Measurements from ENCODE around the gene UBE2D4. TPM values are rescaled to one million over a fixed set of nuclear protein-coding genes. Genes with fewer than 3 reads are reported as not detected.
"Not testable (repeated sequence)": the region's sequence is repeated elsewhere in the genome, so short reads cannot be mapped to it uniquely, and the experiment has no call there.

The UBE2D4 gene
- total RNA-seq, 1 donor from 2014 or later: 11.4 TPM

GRCh38 chr7:43891069-43891955 lies 34.9 kb upstream of the UBE2D4 start:
- TF ChIP-seq, protein P1, sequence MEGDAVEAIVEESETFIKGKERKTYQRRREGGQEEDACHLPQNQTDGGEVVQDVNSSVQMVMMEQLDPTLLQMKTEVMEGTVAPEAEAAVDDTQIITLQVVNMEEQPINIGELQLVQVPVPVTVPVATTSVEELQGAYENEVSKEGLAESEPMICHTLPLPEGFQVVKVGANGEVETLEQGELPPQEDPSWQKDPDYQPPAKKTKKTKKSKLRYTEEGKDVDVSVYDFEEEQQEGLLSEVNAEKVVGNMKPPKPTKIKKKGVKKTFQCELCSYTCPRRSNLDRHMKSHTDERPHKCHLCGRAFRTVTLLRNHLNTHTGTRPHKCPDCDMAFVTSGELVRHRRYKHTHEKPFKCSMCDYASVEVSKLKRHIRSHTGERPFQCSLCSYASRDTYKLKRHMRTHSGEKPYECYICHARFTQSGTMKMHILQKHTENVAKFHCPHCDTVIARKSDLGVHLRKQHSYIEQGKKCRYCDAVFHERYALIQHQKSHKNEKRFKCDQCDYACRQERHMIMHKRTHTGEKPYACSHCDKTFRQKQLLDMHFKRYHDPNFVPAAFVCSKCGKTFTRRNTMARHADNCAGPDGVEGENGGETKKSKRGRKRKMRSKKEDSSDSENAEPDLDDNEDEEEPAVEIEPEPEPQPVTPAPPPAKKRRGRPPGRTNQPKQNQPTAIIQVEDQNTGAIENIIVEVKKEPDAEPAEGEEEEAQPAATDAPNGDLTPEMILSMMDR (conservative IDR thresholded peaks at IDR 0.05): no peak
- no peak overlapping the region for H3K27ac Mint-ChIP-seq
- peaks cover 3% of the 10 kb centered on the region for H3K36me3 Mint-ChIP-seq
- no peak for DNase-seq (ENCODE audit: extremely low spot score, unreplicated experiment)
- H3K4me1 Mint-ChIP-seq (ENCODE audit: unreplicated experiment): peaks cover 12% of the 10 kb centered on the region
- H3K27me3 Mint-ChIP-seq: no peaks in the 10 kb centered on the region
- no peaks in the 10 kb centered on the region for H3K9me3 Mint-ChIP-seq
- H3K4me3 Mint-ChIP-seq: no peak overlapping the region

DNA sequence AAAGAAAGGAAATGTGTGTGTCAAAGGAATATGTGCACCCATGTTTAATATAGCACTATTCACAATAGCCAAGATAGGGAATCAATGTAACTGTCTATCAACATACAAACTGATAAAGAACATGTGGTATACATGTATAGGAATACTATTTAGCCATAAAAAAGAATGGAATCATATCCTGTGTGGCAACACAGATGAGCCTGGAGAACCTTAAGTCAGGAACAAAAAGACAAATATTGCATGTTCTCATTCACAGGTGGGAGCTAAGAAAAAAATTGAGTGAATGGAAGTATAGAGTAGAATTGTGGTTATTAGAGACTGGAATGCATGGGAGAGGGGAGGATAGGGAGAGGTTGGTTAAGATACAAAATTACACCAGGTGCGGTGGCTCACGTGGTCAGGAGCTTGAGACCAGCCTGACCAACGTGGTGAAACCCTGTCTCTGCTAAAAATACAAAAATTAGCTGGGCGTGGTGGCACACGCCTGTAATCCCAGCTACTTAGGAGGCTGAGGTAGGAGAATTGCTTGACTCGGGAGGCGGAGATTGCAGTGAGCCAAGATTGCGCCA lies 30.3 kb upstream of the UBE2D4 start:
- no peak overlapping the region for H3K4me3 Mint-ChIP-seq
- DNase-seq (ENCODE audit: extremely low spot score, unreplicated experiment): no peak
- H3K36me3 Mint-ChIP-seq: peaks cover 3% of the 10 kb centered on the region
- no peak overlapping the region for H3K27ac Mint-ChIP-seq
- TF ChIP-seq, protein P1 (conservative IDR thresholded peaks at IDR 0.05): no peak
- no peaks in the 10 kb centered on the region for H3K27me3 Mint-ChIP-seq
- no peaks in the 10 kb centered on the region for H3K4me1 Mint-ChIP-seq (ENCODE audit: unreplicated experiment)
- no peaks in the 10 kb centered on the region for H3K9me3 Mint-ChIP-seq

- not testable (repeated sequence) for H3K27ac Mint-ChIP-seq; H3K9me3 Mint-ChIP-seq; H3K27me3 Mint-ChIP-seq; H3K36me3 Mint-ChIP-seq; H3K4me1 Mint-ChIP-seq (ENCODE audit: unreplicated experiment); H3K4me3 Mint-ChIP-seq; DNase-seq (ENCODE audit: extremely low spot score, unreplicated experiment)
Measured at GRCh38 chr7:43898571-43898970, 27.7 kb upstream of the UBE2D4 start.

DNA sequence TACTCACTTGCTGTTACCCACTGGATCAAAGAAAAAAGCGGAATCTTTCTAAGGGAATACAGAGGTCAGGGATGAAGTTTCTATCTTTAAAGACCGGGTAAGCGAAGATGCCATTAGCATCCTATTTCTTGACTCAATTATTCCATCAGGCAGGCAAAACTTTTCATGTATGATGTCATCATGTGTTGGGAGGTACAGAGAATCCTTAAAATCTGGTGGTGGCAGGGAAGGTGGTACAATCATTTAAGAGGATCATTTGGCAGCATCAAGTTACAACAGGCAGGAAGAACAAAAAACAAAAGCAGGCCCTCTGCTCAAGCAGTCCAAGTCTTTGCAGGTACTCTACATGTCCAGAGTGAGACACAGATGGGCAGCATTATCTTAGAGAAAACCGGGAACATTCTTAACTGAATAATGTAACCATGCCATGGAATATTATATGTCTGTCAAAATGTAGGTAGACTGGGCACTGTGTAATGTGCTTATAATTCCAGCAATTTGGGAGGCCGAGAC lies 23.6 kb upstream of the UBE2D4 start:
- Mint-ChIP-seq H3K36me3 (peaks cover 6% of the 10 kb centered on the region), H3K9me3 (no peaks in the 10 kb centered on the region), H3K27ac (no peak overlapping the region), H3K27me3 (no peaks in the 10 kb centered on the region), H3K4me1 (ENCODE audit: unreplicated experiment) (peaks cover 21% of the 10 kb centered on the region), H3K4me3 (peak overlapping the region; percentile 42)
- TF ChIP-seq, protein P1 (conservative IDR thresholded peaks at IDR 0.05): no peak
- DNase-seq (ENCODE audit: extremely low spot score, unreplicated experiment): no peak

DNA sequence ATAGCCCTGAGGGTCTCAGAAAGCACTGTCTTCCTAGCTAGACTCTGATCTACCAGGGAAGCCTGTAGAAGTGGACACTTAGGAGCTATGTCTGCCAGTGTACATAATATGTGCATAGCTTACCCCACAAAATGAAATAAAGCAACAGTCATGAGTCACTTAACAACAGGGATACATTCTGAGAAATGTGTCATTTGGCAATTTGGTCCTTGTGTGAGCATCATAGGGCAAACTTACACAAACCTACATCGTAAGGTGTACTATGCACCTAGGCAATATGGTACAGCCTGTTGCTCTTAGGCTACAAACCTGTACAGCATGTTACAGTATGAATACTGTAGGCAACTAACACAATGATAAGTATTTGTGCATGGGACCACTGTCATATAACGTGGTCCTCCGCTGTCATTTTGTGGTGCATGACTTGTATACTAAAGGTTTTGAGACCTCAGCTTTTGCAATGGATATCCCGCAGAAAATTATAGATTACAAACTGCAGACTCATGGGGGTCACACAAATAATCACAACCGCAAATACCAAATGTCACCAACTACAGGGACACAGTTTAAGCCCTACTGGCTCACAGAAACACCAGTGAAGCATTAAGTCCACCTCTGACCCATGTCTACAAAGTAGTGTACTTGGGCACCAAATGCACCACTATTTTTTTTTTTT lies 21.6 kb upstream of the UBE2D4 start:
- peaks cover 6% of the 10 kb centered on the region for H3K36me3 Mint-ChIP-seq
- no peak for DNase-seq (ENCODE audit: extremely low spot score, unreplicated experiment)
- no peaks in the 10 kb centered on the region for H3K27me3 Mint-ChIP-seq
- H3K4me1 Mint-ChIP-seq (ENCODE audit: unreplicated experiment): peaks cover 21% of the 10 kb centered on the region
- peak overlapping the region; percentile 93 for H3K27ac Mint-ChIP-seq
- H3K4me3 Mint-ChIP-seq: peak overlapping the region; percentile 96
- TF ChIP-seq, protein P1 (conservative IDR thresholded peaks at IDR 0.05): no peak
- no peaks in the 10 kb centered on the region for H3K9me3 Mint-ChIP-seq

Data from type B pancreatic cell (in vitro differentiated cells).